Endodermal cell (in vitro differentiated cells): ENCODE results near the gene PBXIP1. TPM values are rescaled to one million over a fixed set of nuclear protein-coding genes. Genes with fewer than 3 reads are reported as not detected.
A peak's percentile ranks its signal among the peaks of the same experiment; 100 is the strongest.

ENCODE experiments used
- DNase-seq: peaks from one replicate; pipeline ENCODE4 v3.0.0-alpha.2; 2017
- H3K27ac ChIP-seq: 2 replicates; pipeline ENCODE4 v1.5.1; 2013; ENCODE audit warnings: mild to moderate bottlenecking, low read depth, low read length, moderate library complexity
- H3K27me3 ChIP-seq: 2 replicates; pipeline ENCODE4 v1.6.1; 2013; ENCODE audit warnings: mild to moderate bottlenecking, low read length, moderate library complexity; ENCODE audit not compliant: insufficient read depth, control insufficient read depth, poor library complexity, severe bottlenecking
- H3K36me3 ChIP-seq: 2 replicates; pipeline ENCODE4 v1.7.0; 2013; ENCODE audit warnings: mild to moderate bottlenecking, low read length, moderate library complexity; ENCODE audit not compliant: control insufficient read depth, insufficient read depth
- H3K4me1 ChIP-seq: one replicate; pipeline ENCODE4 v1.7.0; 2013; ENCODE audit warnings: low read length; ENCODE audit not compliant: control insufficient read depth, insufficient read depth
- H3K4me3 ChIP-seq: 2 replicates; pipeline ENCODE4 v1.5.1; 2013; ENCODE audit warnings: mild to moderate bottlenecking, low read length, moderate library complexity
- H3K9ac ChIP-seq: 2 replicates; pipeline ENCODE4 v1.6.1; 2013; ENCODE audit warnings: mild to moderate bottlenecking, low read length, moderate library complexity; ENCODE audit not compliant: poor library complexity, severe bottlenecking; ENCODE audit errors: extremely low read depth
- H3K9me3 ChIP-seq: 2 replicates; pipeline ENCODE4 v1.6.1; 2013; ENCODE audit warnings: mild to moderate bottlenecking, low read length, moderate library complexity; ENCODE audit not compliant: control insufficient read depth
- H3K27ac Mint-ChIP-seq: 2 replicates; pipeline ENCODE4 v1.8.0; 2020; ENCODE audit warnings: mixed read lengths
- H3K27me3 Mint-ChIP-seq: 2 replicates; pipeline ENCODE4 v1.8.0; 2021; ENCODE audit warnings: mild to moderate bottlenecking, mixed read lengths; ENCODE audit not compliant: insufficient read depth
- H3K36me3 Mint-ChIP-seq: 2 replicates; pipeline ENCODE4 v1.8.0; 2020; ENCODE audit warnings: low read depth, mixed read lengths
- H3K4me1 Mint-ChIP-seq: 2 replicates; pipeline ENCODE4 v1.8.0; 2020; ENCODE audit warnings: mixed read lengths
- H3K4me3 Mint-ChIP-seq: 2 replicates; pipeline ENCODE4 v1.8.0; 2020; ENCODE audit warnings: mild to moderate bottlenecking, moderate library complexity, mixed read lengths
- H3K9me3 Mint-ChIP-seq: 2 replicates; pipeline ENCODE4 v1.8.0; 2020; ENCODE audit warnings: mild to moderate bottlenecking, mixed read lengths
- whole genome bisulfite sequencing, 2 experiments: methylation state at CpG; one replicate each; pipeline versions ENCODE4 v1.1.5 to v1.1.7; 2013; ENCODE audit warnings: missing lambda C conversion rate in 2 of 2, mixed read lengths in 1 of 2; ENCODE audit not compliant: insufficient coverage in 1 of 2, insufficient read length in 1 of 2; 5-methylcytosine and 5-hydroxymethylcytosine counted together
- long read RNA-seq, 4 experiments: library from polyadenylated mRNA in 2 of 4; library from RNA in 1 of 4; library from capped mRNA in 1 of 4; stranded (forward) in 3 of 4; unstranded in 1 of 4; transcript quantifications; one replicate each; pipeline ENCODE4 v2.0.0, GENCODE V29; 2020 to 2021; ENCODE audit warnings: inconsistent platforms in 1 of 4
- polyA plus RNA-seq, 2 experiments: library from polyadenylated mRNA; stranded (reverse); fragments of 50-300 nt; gene quantifications; one replicate each; pipeline ENCODE4 v1.2.3, GENCODE V29; 2013
- total RNA-seq, 2 donors: library from RNA; stranded (reverse); fragmentation: NEBNext Ultra II Directional in 1 of 2; extraction: Animal tissue kit (Norgen Biotek cat#: 25700) in 1 of 2; gene quantifications; 2 replicates in 1 of 2; 3 replicates in 1 of 2; pipeline ENCODE4 v1.2.1, GENCODE V29; 2021
- TF ChIP-seq, protein P1 (sequence below): fragments of 200-600 bp; sonication (generic); conservative IDR thresholded peaks from 2 replicates; pipeline ENCODE4 v1.5.0; 2021; ENCODE audit warnings: antibody characterized with exemption, mild to moderate bottlenecking

PBXIP1 gene
- total RNA-seq = 10 to 100 TPM; 42.5 to 61.3 TPM
- 38.9 TPM for polyA plus RNA-seq (2013, experiment 1 of 2)
- 39.4 TPM for polyA plus RNA-seq (2013, experiment 2 of 2)
- long read RNA-seq, experiment 1, partial matches to known transcripts = 10 of 13 reads
- long read RNA-seq, experiment 1, other reads (novel, unspliced or antisense) = 3 of 13 reads
- long read RNA-seq, experiment 2, transcript PBXIP1-202 (11 exons, 3,212 nt) = major isoform, 72 of 102 reads
- long read RNA-seq, experiment 2, partial matches to known transcripts = 23 of 102 reads
- long read RNA-seq, experiment 2, other reads (novel, unspliced or antisense) = 7 of 102 reads
- long read RNA-seq, experiment 3, transcript PBXIP1-202 (11 exons, 3,212 nt) = major isoform, 137 of 164 reads
- long read RNA-seq, experiment 3, partial matches to known transcripts = 14 of 164 reads
- long read RNA-seq, experiment 3, other reads (novel, unspliced or antisense) = 13 of 164 reads
- long read RNA-seq, experiment 4, partial matches to known transcripts = 11 of 11 reads
- long read RNA-seq, experiment 4, other reads (novel, unspliced or antisense) = 0 of 11 reads

DNA sequence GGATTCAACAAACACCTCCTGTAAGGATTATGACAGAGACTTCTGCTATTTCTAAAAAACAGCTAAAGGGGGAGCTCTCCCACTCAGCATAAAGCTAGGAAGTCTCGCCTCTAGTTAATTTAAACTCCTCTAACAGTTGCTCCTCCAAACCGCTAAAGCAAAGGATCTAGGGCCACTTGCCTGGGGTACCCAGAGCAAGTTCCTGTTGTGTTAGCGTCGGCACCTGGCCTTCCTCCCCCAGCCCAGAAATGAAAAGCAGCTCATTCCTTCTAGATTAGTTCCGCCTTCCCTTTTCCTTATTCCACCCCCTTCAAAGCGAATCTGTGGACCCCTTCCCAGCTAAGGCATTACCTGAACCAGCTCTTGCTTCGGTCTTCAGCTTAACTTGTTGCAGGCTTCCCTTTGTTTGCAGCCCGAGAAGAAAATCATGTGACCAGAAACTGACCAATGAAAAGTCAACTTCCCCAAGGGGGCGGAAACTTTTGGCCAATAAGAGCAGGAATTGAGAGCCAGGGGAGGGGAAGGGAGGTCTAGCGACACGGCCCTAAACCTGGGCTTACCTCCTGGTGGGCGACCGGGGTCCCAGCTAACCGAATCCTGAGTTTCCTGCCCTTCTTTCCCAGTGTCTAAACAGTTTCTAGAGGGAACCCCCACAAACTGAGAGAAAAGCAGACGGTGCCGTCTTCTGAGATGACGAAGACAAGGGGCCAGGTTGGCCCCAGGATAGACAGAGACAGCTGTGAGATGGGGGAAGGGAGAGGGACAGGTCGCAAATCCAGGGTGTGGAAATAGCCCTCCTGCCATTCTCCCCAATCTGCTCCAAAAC, at the start of gene PBXIP1:
Gene PBXIP1, minus strand, starts transcription at position 382 of the 826 bp plus-strand sequence. CDS start 2,378 bp downstream, outside the sequence.
- peaks cover 14% of the 10 kb centered on the region for H3K36me3 Mint-ChIP-seq
- H3K9me3 Mint-ChIP-seq = no peaks in the 10 kb centered on the region
- no peaks in the 10 kb centered on the region for H3K9me3 ChIP-seq
- no peaks in the 10 kb centered on the region for H3K27me3 ChIP-seq
- peak within 1 kb of the TSS; percentile 99 for H3K27ac Mint-ChIP-seq
- peak within 1 kb of the TSS; percentile 97 for H3K27ac ChIP-seq
- peak within 1 kb of the TSS; percentile 94 for H3K4me3 ChIP-seq
- peaks cover 49% of the 10 kb centered on the region for H3K4me1 Mint-ChIP-seq
- DNase-seq = peak; percentile 97
- no peaks in the 10 kb centered on the region for H3K27me3 Mint-ChIP-seq
- TF ChIP-seq, protein P1, sequence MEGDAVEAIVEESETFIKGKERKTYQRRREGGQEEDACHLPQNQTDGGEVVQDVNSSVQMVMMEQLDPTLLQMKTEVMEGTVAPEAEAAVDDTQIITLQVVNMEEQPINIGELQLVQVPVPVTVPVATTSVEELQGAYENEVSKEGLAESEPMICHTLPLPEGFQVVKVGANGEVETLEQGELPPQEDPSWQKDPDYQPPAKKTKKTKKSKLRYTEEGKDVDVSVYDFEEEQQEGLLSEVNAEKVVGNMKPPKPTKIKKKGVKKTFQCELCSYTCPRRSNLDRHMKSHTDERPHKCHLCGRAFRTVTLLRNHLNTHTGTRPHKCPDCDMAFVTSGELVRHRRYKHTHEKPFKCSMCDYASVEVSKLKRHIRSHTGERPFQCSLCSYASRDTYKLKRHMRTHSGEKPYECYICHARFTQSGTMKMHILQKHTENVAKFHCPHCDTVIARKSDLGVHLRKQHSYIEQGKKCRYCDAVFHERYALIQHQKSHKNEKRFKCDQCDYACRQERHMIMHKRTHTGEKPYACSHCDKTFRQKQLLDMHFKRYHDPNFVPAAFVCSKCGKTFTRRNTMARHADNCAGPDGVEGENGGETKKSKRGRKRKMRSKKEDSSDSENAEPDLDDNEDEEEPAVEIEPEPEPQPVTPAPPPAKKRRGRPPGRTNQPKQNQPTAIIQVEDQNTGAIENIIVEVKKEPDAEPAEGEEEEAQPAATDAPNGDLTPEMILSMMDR = peak; percentile 55
- 1% methylated on average over 9 to 18 of the region's 18 CpGs for WGBS, 2 experiments
- H3K4me3 Mint-ChIP-seq = peak within 1 kb of the TSS; percentile 75
- peaks cover 22% of the 10 kb centered on the region for H3K36me3 ChIP-seq
- H3K9ac ChIP-seq = peak within 1 kb of the TSS; percentile 95
- H3K4me1 ChIP-seq = peaks cover 19% of the 10 kb centered on the region

GRCh38 chr1:155005076-155006011, 49.4 kb upstream of the PBXIP1 start:
- Histone ChIP-seq H3K4me3 (no peak overlapping the region), H3K9ac (no peak overlapping the region), H3K4me1 (peaks cover 9% of the 10 kb centered on the region), H3K27me3 (no peaks in the 10 kb centered on the region), H3K36me3 (no peaks in the 10 kb centered on the region), H3K27ac (no peak overlapping the region), H3K9me3 (no peaks in the 10 kb centered on the region)
- Mint-ChIP-seq H3K9me3 (no peaks in the 10 kb centered on the region), H3K4me3 (peak overlapping the region; percentile 93), H3K27ac (peak overlapping the region; percentile 44), H3K27me3 (no peaks in the 10 kb centered on the region), H3K4me1 (peaks cover 15% of the 10 kb centered on the region), H3K36me3 (no peaks in the 10 kb centered on the region)
- 91 to 100% methylated on average over 2 to 17 of the region's 17 CpGs for WGBS, 2 experiments
- no peak for DNase-seq
- TF ChIP-seq, protein P1 = no peak
